ENCODE results near the gene DNHD1. TPM values are rescaled to one million over a fixed set of nuclear protein-coding genes. Genes with fewer than 3 reads are reported as not detected.

Gene DNHD1
- total and polyA plus RNA-seq, 2 of the 13 experiments (the other 11 are each of a cell fraction or from before 2014, with no cell fraction given), result 2.7 to 9.3 TPM

DNA sequence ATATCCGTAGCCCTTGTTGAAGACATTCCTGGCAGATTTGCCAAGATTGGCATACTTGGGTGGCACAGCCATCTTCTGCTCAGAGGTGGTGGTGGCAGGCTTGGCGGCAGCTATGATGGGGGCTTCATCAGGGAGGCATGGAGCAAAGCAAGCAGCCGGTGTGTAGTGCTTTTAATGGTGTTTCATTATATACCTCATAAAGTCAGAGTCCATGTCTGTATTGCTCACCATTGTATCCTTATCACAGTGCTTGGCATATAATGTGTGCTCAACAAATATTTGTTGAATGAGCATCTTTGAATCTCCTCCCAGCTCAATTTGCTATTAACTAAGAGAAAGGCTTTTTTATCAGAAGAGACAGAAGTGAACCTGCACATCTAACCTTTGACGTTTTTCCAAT lies 7.8 kb upstream of the DNHD1 start (continued):
- TF ChIP-seq, protein P1, sequence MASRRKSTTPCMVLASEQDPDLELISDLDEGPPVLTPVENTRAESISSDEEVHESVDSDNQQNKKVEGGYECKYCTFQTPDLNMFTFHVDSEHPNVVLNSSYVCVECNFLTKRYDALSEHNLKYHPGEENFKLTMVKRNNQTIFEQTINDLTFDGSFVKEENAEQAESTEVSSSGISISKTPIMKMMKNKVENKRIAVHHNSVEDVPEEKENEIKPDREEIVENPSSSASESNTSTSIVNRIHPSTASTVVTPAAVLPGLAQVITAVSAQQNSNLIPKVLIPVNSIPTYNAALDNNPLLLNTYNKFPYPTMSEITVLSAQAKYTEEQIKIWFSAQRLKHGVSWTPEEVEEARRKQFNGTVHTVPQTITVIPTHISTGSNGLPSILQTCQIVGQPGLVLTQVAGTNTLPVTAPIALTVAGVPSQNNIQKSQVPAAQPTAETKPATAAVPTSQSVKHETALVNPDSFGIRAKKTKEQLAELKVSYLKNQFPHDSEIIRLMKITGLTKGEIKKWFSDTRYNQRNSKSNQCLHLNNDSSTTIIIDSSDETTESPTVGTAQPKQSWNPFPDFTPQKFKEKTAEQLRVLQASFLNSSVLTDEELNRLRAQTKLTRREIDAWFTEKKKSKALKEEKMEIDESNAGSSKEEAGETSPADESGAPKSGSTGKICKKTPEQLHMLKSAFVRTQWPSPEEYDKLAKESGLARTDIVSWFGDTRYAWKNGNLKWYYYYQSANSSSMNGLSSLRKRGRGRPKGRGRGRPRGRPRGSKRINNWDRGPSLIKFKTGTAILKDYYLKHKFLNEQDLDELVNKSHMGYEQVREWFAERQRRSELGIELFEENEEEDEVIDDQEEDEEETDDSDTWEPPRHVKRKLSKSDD (CRISPR knock-in tag; IDR thresholded peaks at IDR 0.05; ENCODE audit: low read depth), result no peak
- TF ChIP-seq, protein P2, sequence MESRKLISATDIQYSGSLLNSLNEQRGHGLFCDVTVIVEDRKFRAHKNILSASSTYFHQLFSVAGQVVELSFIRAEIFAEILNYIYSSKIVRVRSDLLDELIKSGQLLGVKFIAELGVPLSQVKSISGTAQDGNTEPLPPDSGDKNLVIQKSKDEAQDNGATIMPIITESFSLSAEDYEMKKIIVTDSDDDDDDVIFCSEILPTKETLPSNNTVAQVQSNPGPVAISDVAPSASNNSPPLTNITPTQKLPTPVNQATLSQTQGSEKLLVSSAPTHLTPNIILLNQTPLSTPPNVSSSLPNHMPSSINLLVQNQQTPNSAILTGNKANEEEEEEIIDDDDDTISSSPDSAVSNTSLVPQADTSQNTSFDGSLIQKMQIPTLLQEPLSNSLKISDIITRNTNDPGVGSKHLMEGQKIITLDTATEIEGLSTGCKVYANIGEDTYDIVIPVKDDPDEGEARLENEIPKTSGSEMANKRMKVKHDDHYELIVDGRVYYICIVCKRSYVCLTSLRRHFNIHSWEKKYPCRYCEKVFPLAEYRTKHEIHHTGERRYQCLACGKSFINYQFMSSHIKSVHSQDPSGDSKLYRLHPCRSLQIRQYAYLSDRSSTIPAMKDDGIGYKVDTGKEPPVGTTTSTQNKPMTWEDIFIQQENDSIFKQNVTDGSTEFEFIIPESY (CRISPR knock-in tag; IDR thresholded peaks at IDR 0.05), result no peak
- TF ChIP-seq, protein P3, sequence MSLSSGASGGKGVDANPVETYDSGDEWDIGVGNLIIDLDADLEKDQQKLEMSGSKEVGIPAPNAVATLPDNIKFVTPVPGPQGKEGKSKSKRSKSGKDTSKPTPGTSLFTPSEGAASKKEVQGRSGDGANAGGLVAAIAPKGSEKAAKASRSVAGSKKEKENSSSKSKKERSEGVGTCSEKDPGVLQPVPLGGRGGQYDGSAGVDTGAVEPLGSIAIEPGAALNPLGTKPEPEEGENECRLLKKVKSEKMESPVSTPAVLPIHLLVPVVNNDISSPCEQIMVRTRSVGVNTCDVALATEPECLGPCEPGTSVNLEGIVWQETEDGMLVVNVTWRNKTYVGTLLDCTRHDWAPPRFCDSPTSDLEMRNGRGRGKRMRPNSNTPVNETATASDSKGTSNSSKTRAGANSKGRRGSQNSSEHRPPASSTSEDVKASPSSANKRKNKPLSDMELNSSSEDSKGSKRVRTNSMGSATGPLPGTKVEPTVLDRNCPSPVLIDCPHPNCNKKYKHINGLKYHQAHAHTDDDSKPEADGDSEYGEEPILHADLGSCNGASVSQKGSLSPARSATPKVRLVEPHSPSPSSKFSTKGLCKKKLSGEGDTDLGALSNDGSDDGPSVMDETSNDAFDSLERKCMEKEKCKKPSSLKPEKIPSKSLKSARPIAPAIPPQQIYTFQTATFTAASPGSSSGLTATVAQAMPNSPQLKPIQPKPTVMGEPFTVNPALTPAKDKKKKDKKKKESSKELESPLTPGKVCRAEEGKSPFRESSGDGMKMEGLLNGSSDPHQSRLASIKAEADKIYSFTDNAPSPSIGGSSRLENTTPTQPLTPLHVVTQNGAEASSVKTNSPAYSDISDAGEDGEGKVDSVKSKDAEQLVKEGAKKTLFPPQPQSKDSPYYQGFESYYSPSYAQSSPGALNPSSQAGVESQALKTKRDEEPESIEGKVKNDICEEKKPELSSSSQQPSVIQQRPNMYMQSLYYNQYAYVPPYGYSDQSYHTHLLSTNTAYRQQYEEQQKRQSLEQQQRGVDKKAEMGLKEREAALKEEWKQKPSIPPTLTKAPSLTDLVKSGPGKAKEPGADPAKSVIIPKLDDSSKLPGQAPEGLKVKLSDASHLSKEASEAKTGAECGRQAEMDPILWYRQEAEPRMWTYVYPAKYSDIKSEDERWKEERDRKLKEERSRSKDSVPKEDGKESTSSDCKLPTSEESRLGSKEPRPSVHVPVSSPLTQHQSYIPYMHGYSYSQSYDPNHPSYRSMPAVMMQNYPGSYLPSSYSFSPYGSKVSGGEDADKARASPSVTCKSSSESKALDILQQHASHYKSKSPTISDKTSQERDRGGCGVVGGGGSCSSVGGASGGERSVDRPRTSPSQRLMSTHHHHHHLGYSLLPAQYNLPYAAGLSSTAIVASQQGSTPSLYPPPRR (CRISPR knock-in tag; IDR thresholded peaks at IDR 0.05; ENCODE audit: borderline replicate concordance), result peak; percentile 33; the same call in 1 of the 2 replicates
- no peak for TF ChIP-seq CAMTA2 (CRISPR knock-in tag; IDR thresholded peaks at IDR 0.05; ENCODE audit: borderline replicate concordance)

Measured in HepG2 (cell line).